Astrocyte of the hippocampus (primary cell): ENCODE results near the gene TBC1D14.

Source experiments
- DNase-seq: peaks from one replicate; pipeline ENCODE4 v3.0.0; 2011; ENCODE audit warnings: low read depth, low spot score

Gene TBC1D14

DNA sequence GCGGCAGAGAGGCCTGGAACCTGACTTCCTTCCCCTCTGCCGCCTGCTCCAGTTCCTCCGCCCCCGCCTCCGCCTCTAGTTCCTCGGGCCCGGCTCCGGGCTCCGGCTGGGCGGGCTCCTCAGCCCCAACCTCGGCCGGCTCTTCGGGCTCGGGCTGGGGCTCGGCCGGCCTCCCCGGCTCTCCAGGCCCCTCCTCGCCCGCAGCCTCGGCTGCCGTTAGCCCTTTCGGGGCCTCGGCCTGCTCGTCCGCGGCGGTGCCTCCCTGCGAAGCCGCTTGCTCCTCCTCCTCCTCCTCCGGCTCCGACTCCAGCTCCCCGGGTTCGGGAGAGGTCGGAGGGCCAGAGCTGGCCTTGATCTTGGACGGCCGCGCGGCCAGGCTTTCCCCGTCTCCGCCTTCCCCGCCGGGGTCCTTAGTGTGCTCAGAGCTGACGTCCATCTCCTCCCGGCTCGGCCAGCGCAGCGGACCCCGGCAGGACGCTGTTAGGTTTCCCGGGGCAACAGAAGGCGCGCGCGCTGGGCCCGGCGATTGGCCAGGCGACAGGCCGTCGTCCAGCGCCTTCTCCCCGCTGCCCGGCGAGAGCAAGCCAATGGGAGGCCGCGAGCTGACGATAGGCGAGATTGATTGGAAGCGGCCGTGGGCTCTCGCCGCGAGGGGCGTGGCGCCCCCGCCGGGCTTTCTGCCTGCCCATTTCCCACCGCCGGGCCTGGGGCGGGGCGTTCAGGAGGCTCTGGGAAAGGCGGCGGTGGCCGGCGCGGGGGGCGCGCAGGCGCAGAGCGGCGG lies 133.1 kb downstream of the TBC1D14 start:
- DNase-seq, result peak; percentile 100

DNA sequence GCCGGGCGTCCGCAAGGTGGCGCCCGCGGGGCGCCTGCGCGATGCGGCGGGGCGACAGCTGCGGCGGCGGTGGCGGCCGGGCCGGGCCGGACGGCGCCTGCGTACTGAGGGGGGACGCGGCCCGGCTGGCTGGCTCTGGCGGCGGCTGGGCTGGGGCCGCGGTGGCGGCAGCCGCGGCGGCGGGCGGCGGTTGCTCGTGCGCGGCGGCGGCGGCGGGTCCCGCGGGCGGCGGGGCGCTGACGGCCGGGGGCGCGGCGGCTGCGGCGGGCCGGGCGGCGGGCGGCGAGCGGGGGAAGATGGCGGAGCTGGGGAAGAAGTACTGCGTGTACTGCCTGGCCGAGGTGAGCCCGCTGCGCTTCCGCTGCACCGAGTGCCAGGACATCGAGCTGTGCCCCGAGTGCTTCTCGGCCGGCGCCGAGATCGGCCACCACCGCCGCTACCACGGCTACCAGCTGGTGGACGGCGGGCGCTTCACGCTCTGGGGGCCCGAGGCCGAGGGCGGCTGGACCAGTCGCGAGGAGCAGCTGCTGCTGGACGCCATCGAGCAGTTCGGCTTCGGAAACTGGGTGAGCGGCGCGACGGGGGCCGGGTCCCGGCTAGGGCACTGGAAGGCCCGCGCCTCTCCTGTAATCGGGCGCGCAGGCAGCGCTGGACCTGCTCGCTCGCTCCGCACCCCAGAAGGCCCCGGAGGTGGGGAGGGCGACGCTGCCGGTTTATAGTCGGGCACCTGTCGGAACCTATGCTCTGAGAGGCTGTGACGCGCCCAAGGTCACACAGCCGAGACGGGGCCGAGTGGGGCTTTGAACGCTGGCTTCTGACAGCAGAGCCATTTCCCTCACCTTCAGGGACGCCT lies 133.9 kb downstream of the TBC1D14 start, which contains the start of gene TADA2B:
Gene TADA2B, plus strand, starts transcription at position 89 of the 853 bp plus-strand sequence. Its CDS starts 208 bp downstream, at position 297.
- peak; percentile 69 for DNase-seq

DNA sequence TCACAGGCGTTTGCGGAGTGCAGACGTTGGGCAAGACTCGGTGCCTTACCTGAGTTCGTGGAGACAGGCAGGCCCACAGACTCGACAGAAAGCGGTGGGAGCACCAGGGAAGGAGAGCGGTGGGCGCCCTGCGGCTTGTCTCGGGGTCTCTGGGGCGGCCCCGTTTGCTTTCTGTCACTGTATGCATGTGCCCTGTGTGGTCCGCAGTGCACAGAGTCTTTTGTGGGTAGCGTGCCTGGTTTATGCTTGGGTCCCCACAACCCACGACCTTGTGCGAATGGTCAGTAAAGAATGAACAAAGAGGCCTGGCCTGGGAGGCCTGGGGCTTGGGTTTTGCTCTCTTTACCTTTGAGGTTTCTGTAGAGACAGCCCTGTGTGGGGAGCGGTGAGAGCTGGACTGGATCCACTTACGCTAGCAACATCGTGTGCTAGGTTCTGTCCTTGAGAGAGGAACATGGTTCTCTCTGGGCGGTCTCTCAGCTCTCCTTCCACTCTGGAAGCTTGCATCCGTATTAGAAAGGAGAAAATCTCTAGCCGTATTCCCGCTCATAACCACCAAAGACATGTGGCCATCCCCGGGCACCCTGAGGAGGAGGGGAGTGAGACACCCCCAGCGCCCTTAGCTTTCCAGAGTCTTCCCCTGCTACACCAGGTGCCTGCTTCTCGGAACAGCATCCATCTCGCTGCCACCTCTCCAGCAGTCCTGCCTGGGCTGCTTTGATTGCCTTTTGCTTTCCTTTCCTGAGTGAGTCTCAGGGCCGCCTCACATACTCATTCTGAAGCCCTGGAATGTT lies 134.7 kb downstream of the TBC1D14 start:
- DNase-seq, result peak; percentile 31

DNA sequence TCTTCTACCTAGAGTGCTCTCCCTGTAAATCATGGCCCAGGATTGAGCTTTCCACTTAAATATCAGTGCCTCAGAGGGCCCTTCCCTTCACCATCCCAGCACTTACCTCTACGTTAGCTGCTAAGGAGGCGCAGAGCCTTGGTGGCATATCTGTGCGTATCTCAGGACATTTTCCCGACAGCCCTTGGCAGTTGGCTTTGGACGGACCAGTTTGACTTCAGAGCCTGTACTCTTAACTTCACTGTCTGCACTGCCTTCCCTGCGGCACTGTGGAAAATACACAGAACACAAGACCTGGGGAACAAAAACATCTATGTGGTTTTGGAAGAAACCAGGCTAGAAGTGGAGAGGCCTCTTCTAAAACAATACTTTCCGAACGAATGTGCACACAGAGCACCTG lies 135.9 kb downstream of the TBC1D14 start:
- DNase-seq, result no peak

DNA sequence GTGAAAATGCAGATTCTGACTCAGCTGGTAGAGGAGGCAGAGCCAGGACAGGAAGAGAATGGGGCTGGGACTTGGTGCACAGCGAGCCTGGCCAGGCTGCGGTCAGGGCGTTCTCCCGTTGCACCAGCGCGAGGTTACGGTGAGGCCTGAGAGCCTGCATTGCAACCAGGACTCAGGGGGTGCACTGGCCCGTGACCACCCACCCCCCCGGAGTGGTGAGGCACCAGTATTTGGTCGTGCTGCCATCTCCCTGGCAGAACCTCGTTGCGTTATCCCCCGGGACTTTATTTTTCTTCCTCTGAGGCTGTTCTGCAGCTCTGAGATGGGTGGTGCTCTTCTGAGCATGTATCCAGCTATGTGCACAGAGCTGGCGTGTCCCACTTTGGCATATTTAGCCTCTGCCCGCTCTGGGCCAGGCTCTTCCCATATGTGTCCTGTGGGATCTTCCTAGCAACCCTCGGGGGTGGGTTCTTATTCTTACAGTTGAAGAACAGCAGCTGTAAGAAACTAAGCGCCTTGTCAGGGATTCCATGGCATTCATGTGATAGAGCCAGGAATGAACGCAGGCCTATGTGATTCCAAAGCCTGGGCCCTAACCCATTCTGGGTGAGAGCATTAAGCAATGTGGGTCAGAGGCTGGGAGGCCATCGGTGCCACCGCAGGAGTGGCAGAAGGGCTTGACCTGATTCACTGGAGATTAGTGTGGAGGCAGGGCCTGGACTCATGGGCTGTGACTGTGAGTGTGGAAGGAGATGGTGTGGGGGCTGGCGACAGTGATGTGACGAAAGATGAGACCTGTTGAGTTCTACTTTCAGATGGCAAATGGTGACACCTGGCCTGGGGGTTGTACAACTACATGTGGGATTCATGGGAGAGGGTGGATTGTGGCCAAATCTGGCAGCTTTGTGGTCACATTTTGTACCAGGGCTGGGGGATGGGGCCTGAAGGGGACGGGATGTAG lies 136.6 kb downstream of the TBC1D14 start:
- no peak for DNase-seq

DNA sequence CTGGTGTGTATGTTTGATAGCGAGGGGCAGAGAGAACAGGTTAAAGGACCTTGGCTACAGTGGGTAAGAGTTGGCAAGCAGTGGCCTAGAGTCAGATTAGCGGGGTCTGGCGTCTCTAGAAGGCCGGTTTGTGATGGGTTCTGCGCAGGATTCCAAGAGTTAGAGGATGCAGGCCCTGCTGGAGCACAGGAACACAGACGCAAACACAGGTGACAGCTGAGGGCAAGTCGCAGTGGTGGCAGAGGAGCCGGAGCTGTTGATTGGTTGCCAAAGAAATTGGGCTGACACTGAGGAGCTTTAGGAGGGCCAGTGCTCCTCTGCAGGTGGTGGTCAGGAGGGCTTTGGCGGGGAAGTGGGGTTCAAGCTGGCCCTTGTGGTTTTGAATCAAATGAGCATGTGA lies 137.3 kb downstream of the TBC1D14 start:
- no peak for DNase-seq

DNA sequence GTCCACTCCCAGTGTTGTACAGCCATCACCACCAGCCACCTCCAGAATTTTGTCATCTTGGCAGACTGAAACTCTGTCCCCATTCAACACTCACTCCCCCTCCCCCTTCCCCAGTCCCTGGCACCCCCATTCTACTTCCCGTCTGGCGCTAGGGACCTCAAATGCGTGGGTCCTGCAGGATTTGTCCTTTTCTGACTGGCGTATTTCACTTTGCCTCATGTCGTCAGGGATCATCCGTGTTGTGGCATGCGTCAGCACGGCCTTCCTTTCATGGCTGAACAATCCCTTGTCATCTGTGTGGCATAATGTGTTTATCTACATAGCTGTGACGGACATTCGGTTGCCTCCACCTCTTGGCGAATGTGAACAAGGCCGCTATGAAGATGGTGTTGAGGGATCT lies 139.0 kb downstream of the TBC1D14 start:
- DNase-seq, result no peak

DNA sequence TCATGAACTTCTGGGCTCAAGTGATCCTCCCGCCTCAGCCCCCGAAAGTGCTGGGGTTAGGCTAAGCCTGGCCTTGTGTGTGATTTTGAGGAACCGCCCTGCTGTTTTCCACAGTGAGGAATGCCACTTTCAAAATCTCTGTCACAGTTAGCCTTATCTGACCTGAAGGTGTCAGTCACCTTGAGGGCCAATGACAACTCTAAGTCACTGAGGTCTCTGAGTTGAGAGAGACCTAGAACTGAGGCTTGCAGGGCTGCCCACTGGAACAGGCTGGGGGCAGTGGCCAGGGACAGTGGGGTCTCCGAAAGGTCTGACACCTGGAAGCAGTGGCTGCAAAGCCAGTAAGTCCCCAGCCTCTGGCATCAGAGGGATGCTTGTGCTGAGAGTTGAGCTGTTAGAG lies 139.7 kb downstream of the TBC1D14 start:
- no peak for DNase-seq

DNA sequence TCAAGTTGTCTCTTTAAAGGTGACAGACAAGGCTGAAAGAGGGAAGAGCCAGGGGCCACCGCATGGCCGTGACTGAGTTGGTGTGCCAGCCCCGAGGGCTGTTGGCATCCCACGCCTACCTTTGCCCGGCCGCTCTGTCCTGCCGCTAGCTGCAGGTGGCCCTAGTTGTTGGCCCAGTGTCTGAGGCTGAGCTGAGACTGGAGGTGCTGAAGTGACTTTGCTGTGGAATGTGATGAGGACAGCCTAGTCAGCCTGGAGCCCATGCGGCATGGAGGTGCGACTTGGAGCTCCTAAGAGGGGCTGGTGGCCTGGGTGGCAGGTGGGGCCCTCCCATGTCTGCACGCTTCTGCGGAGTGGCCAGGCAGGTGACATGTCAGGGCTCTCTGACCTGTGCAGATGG lies 140.1 kb downstream of the TBC1D14 start:
- no peak for DNase-seq

DNA sequence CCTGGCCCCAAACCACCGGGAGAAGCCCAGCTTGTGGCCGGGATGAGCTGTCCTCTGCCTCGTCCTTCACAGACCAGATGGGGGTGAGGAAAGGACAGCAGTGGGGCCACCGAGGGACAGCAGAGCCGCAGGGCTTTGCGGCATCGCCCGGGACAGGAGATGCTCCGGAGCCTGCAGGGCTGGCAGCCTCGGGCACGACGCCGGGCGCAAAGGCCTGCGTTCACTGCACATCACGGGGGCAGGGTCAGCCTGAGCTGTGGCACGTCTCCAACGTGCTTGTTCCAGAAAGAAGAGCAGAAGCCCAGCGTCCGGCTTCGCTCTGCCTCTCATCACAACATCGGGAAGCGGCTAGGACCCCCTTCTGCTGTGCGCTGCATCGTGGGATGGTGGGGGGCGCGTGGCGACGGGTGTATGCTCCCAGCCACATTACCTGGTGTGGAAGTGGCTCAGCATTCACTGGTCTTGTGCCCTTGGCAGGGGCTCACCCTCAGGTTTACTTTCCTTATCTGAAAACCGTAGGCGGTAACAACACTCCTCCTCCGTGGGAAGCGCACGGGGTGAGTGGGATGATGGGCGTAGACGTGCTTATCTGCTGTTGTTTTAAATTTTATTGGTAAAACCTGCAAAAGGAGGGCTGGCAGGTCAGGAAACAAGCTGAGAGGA lies 141.0 kb downstream of the TBC1D14 start:
- no peak for DNase-seq

DNA sequence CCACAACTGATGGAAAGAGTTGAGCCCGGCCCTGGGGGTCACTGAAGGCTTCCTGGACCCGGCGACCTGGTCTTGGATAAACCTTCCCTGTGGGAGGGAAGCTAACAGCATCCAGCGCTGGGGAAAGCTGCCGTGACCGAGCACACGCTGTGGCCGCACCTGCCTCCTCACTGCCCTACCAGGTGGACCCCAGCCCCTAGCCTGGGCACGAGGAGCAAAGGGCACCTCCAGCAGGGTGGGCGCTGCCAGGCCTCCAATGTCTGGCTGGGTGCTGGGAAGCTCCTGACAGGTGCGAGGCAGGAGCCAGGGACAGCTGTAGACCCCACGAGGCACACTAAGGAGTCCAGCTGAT lies 141.5 kb downstream of the TBC1D14 start:
- DNase-seq, result no peak

DNA sequence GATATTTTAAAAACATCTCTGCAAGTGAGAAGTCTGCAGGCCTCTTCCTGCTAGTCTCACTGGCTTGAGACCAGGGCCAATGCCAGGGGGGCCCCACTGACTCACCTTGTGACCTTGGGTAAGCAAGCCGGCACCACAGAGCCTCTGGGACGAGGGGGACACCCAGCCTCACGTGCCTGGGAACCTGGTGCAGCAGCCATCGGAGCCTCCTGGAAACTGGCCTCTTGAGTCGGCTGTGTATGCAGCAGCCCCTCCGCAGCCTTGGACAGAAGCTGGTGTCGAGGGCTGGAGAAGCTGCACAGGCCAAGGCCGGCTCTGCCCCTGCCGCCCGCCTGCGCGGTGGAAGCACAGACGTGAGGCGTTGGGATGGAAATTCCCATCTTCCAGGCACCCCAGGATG lies 142.3 kb downstream of the TBC1D14 start:
- no peak for DNase-seq

DNA sequence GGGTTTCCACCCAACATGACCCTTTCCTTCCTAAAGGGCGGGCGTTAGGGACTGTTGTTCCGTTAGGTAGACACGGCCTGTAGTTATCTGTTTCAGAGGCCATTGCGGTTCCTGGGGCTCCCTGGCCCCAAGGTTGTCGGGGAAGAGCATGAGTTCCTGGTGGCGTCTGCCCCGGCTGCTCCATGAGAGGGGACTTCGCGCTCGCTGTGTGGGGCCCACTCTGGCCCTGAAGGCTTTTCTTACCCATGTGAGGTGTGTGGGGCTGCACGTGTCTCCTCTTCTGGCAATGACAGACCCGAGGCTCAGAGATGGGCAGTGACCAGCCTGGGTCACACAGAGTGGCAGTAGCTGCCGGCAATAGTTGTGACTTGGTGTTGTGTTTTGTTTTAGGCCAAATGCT lies 142.7 kb downstream of the TBC1D14 start:
- DNase-seq, result no peak

DNA sequence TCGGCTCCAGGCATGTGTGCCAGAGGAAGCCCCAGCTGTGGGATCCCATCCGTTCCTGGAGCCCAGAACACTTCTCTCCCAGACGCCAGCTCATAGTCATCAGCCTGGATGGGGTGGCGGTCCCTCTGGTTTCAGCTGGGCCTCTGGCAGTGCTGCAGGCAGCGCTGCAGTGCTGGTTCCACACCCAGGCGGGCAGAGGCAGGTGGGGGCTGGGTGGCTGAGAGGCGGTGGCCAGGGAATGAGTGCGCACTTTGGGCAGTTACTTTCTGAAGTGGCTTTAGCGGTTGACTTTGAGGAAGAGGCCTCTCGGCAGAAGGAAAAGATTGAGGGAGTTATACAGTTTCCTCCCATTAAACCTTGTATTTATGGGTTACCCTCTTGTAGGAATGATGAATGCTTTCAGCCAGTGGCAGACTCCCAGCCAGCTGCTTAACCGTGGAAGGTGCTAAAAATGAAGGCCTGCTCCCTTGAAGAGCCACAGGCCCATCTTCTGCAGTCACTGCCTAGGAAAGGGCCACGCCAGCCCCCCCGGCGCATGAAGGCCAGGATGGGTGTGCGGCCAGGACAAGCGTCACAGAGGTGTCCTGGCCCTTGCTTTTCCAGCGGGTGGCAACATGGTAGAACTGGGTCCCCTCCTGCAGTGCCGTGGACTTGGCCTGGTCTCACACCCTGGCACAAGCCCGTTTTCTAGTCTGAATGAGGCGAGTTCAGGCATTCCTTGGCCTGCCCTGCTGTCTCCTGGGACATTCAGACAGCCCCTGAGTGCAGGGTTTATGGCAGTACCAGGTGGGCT lies 143.5 kb downstream of the TBC1D14 start:
- peak; percentile 23 for DNase-seq

DNA sequence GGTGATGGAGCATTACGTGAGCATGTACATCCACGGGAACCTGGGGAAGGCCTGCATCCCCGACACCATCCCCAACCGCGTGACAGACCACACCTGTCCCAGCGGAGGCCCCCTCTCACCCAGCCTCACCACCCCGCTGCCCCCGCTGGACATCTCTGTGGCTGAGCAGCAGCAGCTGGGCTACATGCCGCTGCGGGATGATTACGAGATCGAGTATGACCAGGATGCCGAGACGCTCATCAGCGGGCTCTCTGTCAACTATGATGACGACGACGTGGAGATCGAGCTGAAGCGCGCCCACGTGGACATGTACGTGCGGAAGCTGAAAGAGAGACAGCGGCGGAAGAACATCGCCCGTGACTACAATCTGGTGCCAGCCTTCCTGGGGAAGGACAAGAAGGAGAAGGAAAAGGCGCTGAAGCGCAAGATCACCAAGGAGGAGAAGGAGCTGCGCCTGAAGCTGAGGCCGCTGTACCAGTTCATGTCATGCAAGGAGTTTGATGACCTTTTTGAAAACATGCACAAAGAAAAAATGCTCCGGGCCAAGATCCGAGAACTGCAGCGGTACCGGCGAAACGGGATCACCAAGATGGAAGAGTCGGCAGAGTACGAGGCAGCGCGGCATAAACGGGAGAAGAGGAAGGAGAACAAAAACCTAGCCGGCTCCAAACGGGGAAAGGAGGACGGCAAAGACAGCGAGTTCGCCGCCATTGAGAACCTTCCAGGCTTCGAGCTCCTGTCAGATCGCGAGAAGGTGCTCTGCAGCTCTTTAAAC lies 144.7 kb downstream of the TBC1D14 start:
- no peak for DNase-seq

DNA sequence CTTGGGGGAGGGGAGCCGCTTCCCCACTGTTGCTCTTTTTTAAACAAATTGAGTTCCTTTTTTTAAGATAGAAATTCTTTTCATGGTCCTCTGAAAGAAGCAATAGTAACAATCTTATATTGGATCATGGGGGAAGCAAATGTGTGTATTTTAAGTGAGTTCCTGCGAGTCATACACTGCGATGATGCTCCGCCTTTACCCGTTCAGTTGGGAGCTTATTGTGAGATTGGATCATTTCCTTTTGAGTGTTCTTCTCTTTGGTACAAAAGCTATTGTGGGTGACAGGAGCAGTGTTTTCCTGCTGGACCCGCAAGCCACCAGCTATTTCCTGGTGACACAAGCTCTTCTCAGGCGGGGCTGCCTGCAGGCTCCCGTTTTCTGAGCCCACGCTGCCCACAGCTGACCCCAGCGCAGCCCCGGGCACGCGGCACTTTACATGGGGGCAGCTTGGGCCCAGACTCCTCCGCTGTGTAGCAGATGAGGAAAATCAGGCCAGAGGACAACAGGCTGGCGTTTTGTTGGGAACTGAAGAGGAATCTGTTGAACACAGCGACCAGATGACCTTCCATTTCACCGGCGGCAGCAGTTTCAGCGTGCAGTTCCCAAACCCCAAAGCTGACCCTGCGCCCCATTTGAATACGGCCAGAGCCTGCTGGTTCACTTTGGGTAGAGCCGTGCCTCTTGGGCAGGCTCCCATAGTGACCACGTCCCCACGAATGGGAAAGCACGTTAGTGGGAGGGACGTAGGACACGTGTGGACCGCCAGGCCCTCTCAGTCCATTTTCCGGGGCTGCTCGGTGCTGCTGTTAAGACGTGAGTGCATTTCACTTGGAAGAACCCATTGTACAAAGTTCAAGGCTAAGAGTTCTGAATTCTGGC lies 145.7 kb downstream of the TBC1D14 start:
- DNase-seq, result no peak

DNA sequence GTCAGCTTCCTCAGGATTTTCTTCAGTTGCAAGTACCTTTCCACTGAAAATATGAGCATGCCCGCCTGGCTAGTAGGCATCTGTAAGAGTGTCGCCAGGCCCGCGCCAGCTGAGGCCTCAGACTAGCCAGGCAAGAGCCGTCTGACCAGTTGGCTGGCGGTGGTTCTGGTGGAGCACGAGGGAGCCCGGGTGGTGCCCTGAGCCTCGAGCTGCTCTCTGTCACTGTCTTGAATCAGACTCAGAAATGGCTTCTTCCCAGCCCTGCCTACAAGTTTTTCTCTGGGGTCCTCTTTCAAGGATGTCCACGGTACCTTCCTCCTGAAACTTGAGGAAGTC lies 146.3 kb downstream of the TBC1D14 start:
- DNase-seq, result no peak

DNA sequence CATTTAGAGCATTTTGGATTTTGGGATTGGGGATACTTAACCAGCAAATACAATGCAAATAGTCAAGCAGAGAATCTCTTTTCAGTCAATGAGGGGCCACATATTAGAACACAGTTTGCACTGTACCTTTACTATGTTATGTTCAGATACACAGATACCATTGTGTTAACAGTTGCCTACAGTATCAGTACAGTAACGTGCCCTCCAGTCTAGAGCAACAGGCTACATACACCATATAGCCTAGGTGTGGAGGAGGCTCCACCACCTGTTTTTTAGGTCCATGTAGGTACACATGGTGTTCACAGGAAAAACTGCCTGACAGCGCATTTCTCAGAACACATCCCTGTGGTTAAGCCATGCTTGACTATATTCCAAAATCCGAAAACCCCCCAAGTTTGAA lies 149.2 kb downstream of the TBC1D14 start:
- no peak for DNase-seq
